HEK293 (cell line): ENCODE measurements around the gene HPCAL1.

Experiments
- CTCF ChIA-PET: fragments of 350-600 bp; formaldehyde crosslinking; extraction: SDS; loops from one replicate; lab custom pipeline; 2021; ENCODE audit warnings: antibody characterized with exemption; lab: Yijun Ruan, JAX
- POLR2A ChIA-PET: fragments of 300-600 bp; formaldehyde crosslinking; extraction: SDS; loops from one replicate; lab custom pipeline; 2020; ENCODE audit warnings: antibody characterized with exemption, inconsistent platforms; lab: Yijun Ruan, JAX
- H3K27ac ChIP-seq: fragments of 200-500 bp; sonication (Bioruptor generic); 2 replicates; pipeline ENCODE4 v1.5.1; 2014; ENCODE audit warnings: low read depth, low read length, control low read depth, inconsistent platforms; ENCODE audit errors: extremely low read depth
- H3K36me3 ChIP-seq, 2 experiments: fragments of 200-500 bp in 1 of 2; sonication (Bioruptor generic) in 1 of 2; 1 replicate in 1 of 2; 2 replicates in 1 of 2; pipeline ENCODE4 v1.5.1; 2014 to 2017; ENCODE audit warnings: inconsistent platforms in 2 of 2, low read length in 2 of 2; ENCODE audit not compliant: control insufficient read depth in 2 of 2, insufficient read depth in 1 of 2
- H3K4me1 ChIP-seq: fragments of 200-500 bp; sonication (Bioruptor generic); 2 replicates; pipeline ENCODE4 v1.5.1; 2014; ENCODE audit warnings: mild to moderate bottlenecking, low read length, inconsistent platforms; ENCODE audit not compliant: control insufficient read depth, insufficient read depth
- H3K4me3 ChIP-seq: 2 replicates; pipeline ENCODE4 v1.5.1; 2011; ENCODE audit warnings: low read depth, mild to moderate bottlenecking, control low read depth, low read length, moderate library complexity
- H3K9me3 ChIP-seq: fragments of 200-500 bp; sonication (Bioruptor generic); 2 replicates; pipeline ENCODE4 v1.5.1; 2014; ENCODE audit warnings: low read depth, low read length, inconsistent platforms; ENCODE audit not compliant: control insufficient read depth, insufficient read depth
- ATF2 ChIP-seq: fragments of 450-650 bp; formaldehyde crosslinking; IDR thresholded peaks from 2 replicates; pipeline ENCODE4 v1.5.1; 2016; ENCODE audit warnings: missing biosample characterization, missing genetic modification characterization, low read depth
- HOXD13 ChIP-seq: sonication (generic); formaldehyde crosslinking; IDR thresholded peaks from 2 replicates; pipeline ENCODE4 v1.8.0; 2022; ENCODE audit warnings: missing genetic modification reagents, borderline replicate concordance
- KLF1 ChIP-seq: fragments of 450-650 bp; formaldehyde crosslinking; IDR thresholded peaks from 2 replicates; pipeline ENCODE4 v1.5.1; 2016; ENCODE audit warnings: missing biosample characterization, missing genetic modification characterization
- KLF17 ChIP-seq: fragments of 450-650 bp; formaldehyde crosslinking; IDR thresholded peaks from 2 replicates; pipeline ENCODE4 v1.5.1; 2016; ENCODE audit warnings: missing biosample characterization, missing genetic modification characterization
- PRDM1 ChIP-seq: fragments of 450-650 bp; formaldehyde crosslinking; IDR thresholded peaks from 2 replicates; pipeline ENCODE4; 2016; ENCODE audit warnings: missing biosample characterization, missing genetic modification characterization
- ZBTB1 ChIP-seq: fragments of 450-650 bp; formaldehyde crosslinking; IDR thresholded peaks from 2 replicates; pipeline ENCODE4 v1.5.1; 2016; ENCODE audit warnings: missing biosample characterization, missing genetic modification characterization
- ZBTB49 ChIP-seq: fragments of 450-650 bp; formaldehyde crosslinking; IDR thresholded peaks from 2 replicates; pipeline ENCODE4 v1.5.1; 2016; ENCODE audit warnings: missing biosample characterization, missing genetic modification characterization, low read depth
- ZNF112 ChIP-seq: fragments of 450-650 bp; formaldehyde crosslinking; IDR thresholded peaks from 2 replicates; pipeline ENCODE4 v1.5.0; 2017; ENCODE audit warnings: missing biosample characterization, missing genetic modification characterization
- ZNF175 ChIP-seq: fragments of 450-650 bp; formaldehyde crosslinking; IDR thresholded peaks from 2 replicates; pipeline ENCODE4 v1.5.1; 2016; ENCODE audit warnings: missing biosample characterization, missing genetic modification characterization
- ZNF248 ChIP-seq: fragments of 450-650 bp; formaldehyde crosslinking; IDR thresholded peaks from 2 replicates; pipeline ENCODE4 v1.5.1; 2017; ENCODE audit warnings: missing biosample characterization, missing genetic modification characterization
- ZNF341 ChIP-seq: fragments of 450-650 bp; formaldehyde crosslinking; IDR thresholded peaks from 2 replicates; pipeline ENCODE4; 2016; ENCODE audit warnings: low read depth, missing biosample characterization, missing genetic modification characterization
- ZNF354C ChIP-seq: fragments of 450-650 bp; formaldehyde crosslinking; IDR thresholded peaks from 2 replicates; pipeline ENCODE4 v1.5.1; 2016; ENCODE audit warnings: missing biosample characterization, missing genetic modification characterization, low read depth, borderline replicate concordance
- ZNF362 ChIP-seq: fragments of 450-650 bp; formaldehyde crosslinking; IDR thresholded peaks from 2 replicates; pipeline ENCODE4 v1.5.1; 2016; ENCODE audit warnings: missing biosample characterization, missing genetic modification characterization
- ZNF423 ChIP-seq: fragments of 450-650 bp; formaldehyde crosslinking; IDR thresholded peaks from 2 replicates; pipeline ENCODE4 v1.5.1; 2016; ENCODE audit warnings: missing biosample characterization, missing genetic modification characterization
- ZNF473 ChIP-seq: fragments of 450-650 bp; formaldehyde crosslinking; IDR thresholded peaks from 2 replicates; pipeline ENCODE4 v1.5.1; 2017; ENCODE audit warnings: missing biosample characterization, missing genetic modification characterization
- ZNF530 ChIP-seq: fragments of 450-650 bp; formaldehyde crosslinking; IDR thresholded peaks from 2 replicates; pipeline ENCODE4 v1.5.1; 2016; ENCODE audit warnings: low read depth, missing biosample characterization, missing genetic modification characterization
- ZNF654 ChIP-seq: fragments of 450-650 bp; formaldehyde crosslinking; IDR thresholded peaks from 2 replicates; pipeline ENCODE4 v1.5.1; 2016; ENCODE audit warnings: low read depth, missing biosample characterization, missing genetic modification characterization
- ZNF658 ChIP-seq: fragments of 450-650 bp; formaldehyde crosslinking; IDR thresholded peaks from 2 replicates; pipeline ENCODE4; 2016; ENCODE audit warnings: missing biosample characterization, missing genetic modification characterization
- ZNF664 ChIP-seq: fragments of 450-650 bp; formaldehyde crosslinking; IDR thresholded peaks from 2 replicates; pipeline ENCODE4 v1.5.1; 2016; ENCODE audit warnings: missing biosample characterization, missing genetic modification characterization
- TF ChIP-seq, protein P1 (sequence below): fragments of 450-650 bp; formaldehyde crosslinking; IDR thresholded peaks from 2 replicates; pipeline ENCODE4 v1.5.1; 2016; ENCODE audit warnings: missing biosample characterization, missing genetic modification characterization
- TF ChIP-seq, protein P2 (sequence below): sonication (generic); formaldehyde crosslinking; IDR thresholded peaks from 2 replicates; pipeline ENCODE4 v1.8.1; 2022; ENCODE audit warnings: mild to moderate bottlenecking, moderate library complexity, missing genetic modification reagents

The HPCAL1 gene

GRCh38 chr2:10283106-10284062 is 19.3 kb upstream of the HPCAL1 start:
- CTCF ChIA-PET, result interaction anchor here (0.7 to 2.8 kb wide), 3 partner anchors 17 to 151 kb away, joined by 3 to 8 read pairs (median 6); no protein-coding TSS in a partner anchor
- Histone ChIP-seq H3K36me3 (no peaks in the 10 kb centered on the region), H3K4me1 (no peaks in the 10 kb centered on the region; the same call in 1 of the 2 replicates), H3K4me3 (no peak overlapping the region), H3K9me3 (no peaks in the 10 kb centered on the region), H3K27ac (no peak overlapping the region)
- POLR2A ChIA-PET, result interaction anchor here (0.6 kb wide), 1 partner anchor 142 kb away, joined by 4 read pairs; no protein-coding TSS in a partner anchor
- TF ChIP-seq ZBTB1 (no peak), KLF17 (tag by site-specific recombination) (no peak), ATF2 (no peak)
- TF ChIP-seq, protein P1, sequence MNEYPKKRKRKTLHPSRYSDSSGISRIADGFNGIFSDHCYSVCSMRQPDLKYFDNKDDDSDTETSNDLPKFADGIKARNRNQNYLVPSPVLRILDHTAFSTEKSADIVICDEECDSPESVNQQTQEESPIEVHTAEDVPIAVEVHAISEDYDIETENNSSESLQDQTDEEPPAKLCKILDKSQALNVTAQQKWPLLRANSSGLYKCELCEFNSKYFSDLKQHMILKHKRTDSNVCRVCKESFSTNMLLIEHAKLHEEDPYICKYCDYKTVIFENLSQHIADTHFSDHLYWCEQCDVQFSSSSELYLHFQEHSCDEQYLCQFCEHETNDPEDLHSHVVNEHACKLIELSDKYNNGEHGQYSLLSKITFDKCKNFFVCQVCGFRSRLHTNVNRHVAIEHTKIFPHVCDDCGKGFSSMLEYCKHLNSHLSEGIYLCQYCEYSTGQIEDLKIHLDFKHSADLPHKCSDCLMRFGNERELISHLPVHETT (tag by site-specific recombination), result no peak

DNA sequence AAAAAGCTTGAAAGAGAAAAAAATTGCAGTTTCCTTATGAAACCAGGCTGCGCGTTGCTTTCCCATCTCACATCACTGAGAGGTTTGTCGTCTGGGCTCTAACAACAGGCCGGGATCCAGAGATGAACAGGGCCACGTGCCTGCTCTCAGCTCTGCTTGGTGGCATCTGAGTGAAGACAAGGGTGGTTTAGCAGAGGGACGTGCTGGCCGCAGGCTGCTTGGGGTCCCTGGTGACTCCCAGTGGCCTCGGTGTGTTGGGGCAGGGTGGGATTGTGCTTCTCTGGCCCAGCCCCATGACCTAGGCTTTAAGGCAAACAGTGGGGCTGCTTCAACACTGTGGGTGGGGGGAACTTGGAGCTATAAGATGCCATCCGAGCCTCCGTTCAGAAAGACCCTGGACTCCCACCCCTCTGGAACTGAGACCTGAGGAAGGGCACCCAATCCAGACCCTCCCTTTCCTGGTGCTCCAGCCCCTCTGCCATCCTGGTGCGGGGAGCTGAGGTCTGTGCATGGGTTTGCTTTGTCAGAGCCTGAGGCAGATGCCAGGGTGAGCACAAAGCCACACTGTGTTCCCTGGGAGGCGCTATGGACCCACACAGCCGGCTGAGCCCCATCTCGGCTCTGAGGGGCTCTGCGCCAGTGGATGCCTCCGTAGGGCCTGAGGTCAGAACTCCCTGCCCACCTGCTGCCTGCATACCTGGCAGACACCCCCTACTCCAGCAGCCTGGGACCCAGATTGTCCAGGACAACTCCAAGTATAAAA is 18.4 kb upstream of the HPCAL1 start:
- Histone ChIP-seq H3K36me3 (no peaks in the 10 kb centered on the region), H3K4me3 (no peak overlapping the region), H3K27ac (no peak overlapping the region), H3K9me3 (no peaks in the 10 kb centered on the region), H3K4me1 (no peaks in the 10 kb centered on the region; the same call in 1 of the 2 replicates)
- CTCF ChIA-PET, result interaction anchor here (0.6 to 2.8 kb wide), 3 partner anchors 125 to 235 kb away, joined by 3 to 8 read pairs (median 6); no protein-coding TSS in a partner anchor
- POLR2A ChIA-PET, result interaction anchor here (0.6 kb wide), 2 partner anchors 143 to 227 kb away, joined by 3 to 4 read pairs; no protein-coding TSS in a partner anchor
- TF ChIP-seq, protein P2, sequence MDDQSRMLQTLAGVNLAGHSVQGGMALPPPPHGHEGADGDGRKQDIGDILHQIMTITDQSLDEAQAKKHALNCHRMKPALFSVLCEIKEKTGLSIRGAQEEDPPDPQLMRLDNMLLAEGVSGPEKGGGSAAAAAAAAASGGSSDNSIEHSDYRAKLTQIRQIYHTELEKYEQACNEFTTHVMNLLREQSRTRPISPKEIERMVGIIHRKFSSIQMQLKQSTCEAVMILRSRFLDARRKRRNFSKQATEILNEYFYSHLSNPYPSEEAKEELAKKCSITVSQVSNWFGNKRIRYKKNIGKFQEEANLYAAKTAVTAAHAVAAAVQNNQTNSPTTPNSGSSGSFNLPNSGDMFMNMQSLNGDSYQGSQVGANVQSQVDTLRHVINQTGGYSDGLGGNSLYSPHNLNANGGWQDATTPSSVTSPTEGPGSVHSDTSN (CRISPR knock-in tag), result no peak
- no peak for TF ChIP-seq HOXD13 (CRISPR knock-in tag)
- no peak for TF ChIP-seq ZNF354C
- no peak for TF ChIP-seq ZNF423 (tag by site-specific recombination)
- TF ChIP-seq ZNF654, result no peak
- no peak for TF ChIP-seq ZNF530
- no peak for TF ChIP-seq ZNF664 (tag by site-specific recombination)
- no peak for TF ChIP-seq ZNF248 (tag by site-specific recombination)
- no peak for TF ChIP-seq KLF1 (tag by site-specific recombination)
- TF ChIP-seq ZNF112 (tag by site-specific recombination), result no peak
- no peak for TF ChIP-seq ZBTB49 (tag by site-specific recombination)
- TF ChIP-seq ZNF473, result no peak
- TF ChIP-seq KLF17 (tag by site-specific recombination), result no peak
- no peak for TF ChIP-seq ZNF175 (tag by site-specific recombination)
- TF ChIP-seq ZNF362, result no peak
- TF ChIP-seq ZNF658 (tag by site-specific recombination), result no peak
- TF ChIP-seq PRDM1 (tag by site-specific recombination), result no peak
- no peak for TF ChIP-seq ZNF341
